ENCODE results near the gene BRSK2. TPM values are rescaled to one million over a fixed set of nuclear protein-coding genes. Genes with fewer than 3 reads are reported as not detected.

The BRSK2 gene
- total RNA-seq, 1 experiment from 2014 or later: 32.2 TPM

DNA sequence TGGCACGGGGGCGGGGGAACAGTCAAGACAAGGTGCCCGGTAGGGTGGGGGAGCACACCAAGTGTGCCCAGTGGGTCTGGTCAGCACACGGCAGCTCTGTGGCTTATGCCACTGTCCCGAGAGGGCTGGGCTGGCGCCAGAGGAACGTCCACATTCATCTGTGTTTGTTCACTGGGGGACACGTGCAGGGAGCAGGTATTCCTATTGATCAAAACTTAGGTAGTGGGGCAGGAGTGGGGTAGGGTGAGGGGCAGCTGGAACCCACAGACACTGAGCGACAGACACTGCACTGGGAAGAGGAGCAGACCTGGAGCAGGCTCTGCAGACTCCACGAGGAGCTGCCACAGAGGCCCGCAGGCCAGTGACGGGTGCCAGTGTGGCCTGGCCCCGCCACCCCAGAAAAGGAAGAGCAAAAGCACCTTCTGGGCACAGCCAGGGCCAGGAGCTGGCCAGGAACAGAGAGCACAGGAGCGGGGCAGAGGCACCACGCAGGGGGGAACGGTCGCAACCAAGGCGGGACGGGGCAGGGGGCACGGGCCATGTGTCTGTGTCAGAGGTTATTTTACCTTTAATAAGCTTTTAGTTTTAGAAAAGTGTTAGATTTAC lies 98.9 kb downstream of the BRSK2 start:
- H3K27ac ChIP-seq (ENCODE audit: low read length): no peak overlapping the region
- POLR2A ChIA-PET: no interaction called here
- in situ Hi-C loops (cut with HindIII; ENCODE audit: low pct_unique_long_range_greater_than_20kb, low sequenced_read_pairs) (no loop called here), intact Hi-C loops (cut with micrococcal nuclease; ENCODE audit: unreplicated experiment) (no loop called here)
- no peaks in the 10 kb centered on the region for H3K27me3 ChIP-seq (ENCODE audit: control insufficient read depth, insufficient read depth, low read length)
- H3K36me3 ChIP-seq (ENCODE audit: control insufficient read depth, insufficient read depth, low read length): no peaks in the 10 kb centered on the region
- H3K4me3 ChIP-seq (ENCODE audit: low read depth in 2 of 2, low read length in 2 of 2): no peak overlapping the region
- H3K9me3 ChIP-seq (ENCODE audit: control insufficient read depth, insufficient read depth, low read depth, low read length): no peaks in the 10 kb centered on the region
- CTCF ChIA-PET: interaction anchor here (0.5 kb wide), 1 partner anchor 30 kb away, joined by 4 read pairs; no protein-coding TSS in a partner anchor
- TF ChIP-seq TCF7L2 (IDR thresholded peaks at IDR 0.05; ENCODE audit: low read depth, low read length): no peak
- H3K4me1 ChIP-seq (ENCODE audit: control insufficient read depth, insufficient read depth, low read length): peaks cover 27% of the 10 kb centered on the region
- ATAC-seq: no peak
- no TSS peak for BruUV-seq (replicated peaks)
- no peak for DNase-seq (ENCODE audit: low read depth, low spot score)

DNA sequence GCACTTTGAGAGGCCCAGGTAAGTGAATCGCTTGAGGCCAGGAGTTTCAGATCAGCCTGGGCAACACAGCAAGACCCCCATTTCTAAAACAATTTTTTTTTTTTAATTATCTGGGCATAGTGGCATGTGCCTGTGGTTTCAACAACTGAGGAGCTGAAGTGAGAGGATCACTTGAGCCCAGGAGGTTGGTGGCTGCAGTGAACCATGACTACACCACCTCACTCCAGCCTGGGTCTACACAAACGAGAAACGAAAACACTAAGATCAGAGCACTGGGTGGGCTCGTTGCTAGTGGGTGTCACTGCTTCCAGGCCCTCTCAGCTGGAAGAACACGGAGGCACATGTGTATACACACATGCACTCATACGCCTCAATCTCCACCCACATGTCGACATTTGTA lies 100.9 kb downstream of the BRSK2 start:
- intact Hi-C loops (cut with micrococcal nuclease; ENCODE audit: unreplicated experiment) (no loop called here), in situ Hi-C loops (cut with HindIII; ENCODE audit: low pct_unique_long_range_greater_than_20kb, low sequenced_read_pairs) (loop anchor here (10.0 kb wide), 1 partner anchor 126 kb away; no protein-coding TSS in a partner anchor)
- no peaks in the 10 kb centered on the region for H3K36me3 ChIP-seq (ENCODE audit: control insufficient read depth, insufficient read depth, low read length)
- no peak for DNase-seq (ENCODE audit: low read depth, low spot score)
- H3K27me3 ChIP-seq (ENCODE audit: control insufficient read depth, insufficient read depth, low read length): no peaks in the 10 kb centered on the region
- ChIA-PET POLR2A (no interaction called here), CTCF (no interaction called here)
- H3K4me1 ChIP-seq (ENCODE audit: control insufficient read depth, insufficient read depth, low read length): peaks cover 21% of the 10 kb centered on the region
- H3K4me3 ChIP-seq (ENCODE audit: low read depth in 2 of 2, low read length in 2 of 2): no peak overlapping the region
- TF ChIP-seq, protein P1, sequence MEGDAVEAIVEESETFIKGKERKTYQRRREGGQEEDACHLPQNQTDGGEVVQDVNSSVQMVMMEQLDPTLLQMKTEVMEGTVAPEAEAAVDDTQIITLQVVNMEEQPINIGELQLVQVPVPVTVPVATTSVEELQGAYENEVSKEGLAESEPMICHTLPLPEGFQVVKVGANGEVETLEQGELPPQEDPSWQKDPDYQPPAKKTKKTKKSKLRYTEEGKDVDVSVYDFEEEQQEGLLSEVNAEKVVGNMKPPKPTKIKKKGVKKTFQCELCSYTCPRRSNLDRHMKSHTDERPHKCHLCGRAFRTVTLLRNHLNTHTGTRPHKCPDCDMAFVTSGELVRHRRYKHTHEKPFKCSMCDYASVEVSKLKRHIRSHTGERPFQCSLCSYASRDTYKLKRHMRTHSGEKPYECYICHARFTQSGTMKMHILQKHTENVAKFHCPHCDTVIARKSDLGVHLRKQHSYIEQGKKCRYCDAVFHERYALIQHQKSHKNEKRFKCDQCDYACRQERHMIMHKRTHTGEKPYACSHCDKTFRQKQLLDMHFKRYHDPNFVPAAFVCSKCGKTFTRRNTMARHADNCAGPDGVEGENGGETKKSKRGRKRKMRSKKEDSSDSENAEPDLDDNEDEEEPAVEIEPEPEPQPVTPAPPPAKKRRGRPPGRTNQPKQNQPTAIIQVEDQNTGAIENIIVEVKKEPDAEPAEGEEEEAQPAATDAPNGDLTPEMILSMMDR (IDR thresholded peaks at IDR 0.05): no peak
- TF ChIP-seq TCF7L2 (IDR thresholded peaks at IDR 0.05; ENCODE audit: low read depth, low read length): no peak
- no peak for TF ChIP-seq POLR2AphosphoS5 (IDR thresholded peaks at IDR 0.05; ENCODE audit: low read depth, low read length)
- no peak for TF ChIP-seq SIN3A (IDR thresholded peaks at IDR 0.05; ENCODE audit: borderline replicate concordance, insufficient read depth, low read depth, low read length)
- TF ChIP-seq, protein P2, sequence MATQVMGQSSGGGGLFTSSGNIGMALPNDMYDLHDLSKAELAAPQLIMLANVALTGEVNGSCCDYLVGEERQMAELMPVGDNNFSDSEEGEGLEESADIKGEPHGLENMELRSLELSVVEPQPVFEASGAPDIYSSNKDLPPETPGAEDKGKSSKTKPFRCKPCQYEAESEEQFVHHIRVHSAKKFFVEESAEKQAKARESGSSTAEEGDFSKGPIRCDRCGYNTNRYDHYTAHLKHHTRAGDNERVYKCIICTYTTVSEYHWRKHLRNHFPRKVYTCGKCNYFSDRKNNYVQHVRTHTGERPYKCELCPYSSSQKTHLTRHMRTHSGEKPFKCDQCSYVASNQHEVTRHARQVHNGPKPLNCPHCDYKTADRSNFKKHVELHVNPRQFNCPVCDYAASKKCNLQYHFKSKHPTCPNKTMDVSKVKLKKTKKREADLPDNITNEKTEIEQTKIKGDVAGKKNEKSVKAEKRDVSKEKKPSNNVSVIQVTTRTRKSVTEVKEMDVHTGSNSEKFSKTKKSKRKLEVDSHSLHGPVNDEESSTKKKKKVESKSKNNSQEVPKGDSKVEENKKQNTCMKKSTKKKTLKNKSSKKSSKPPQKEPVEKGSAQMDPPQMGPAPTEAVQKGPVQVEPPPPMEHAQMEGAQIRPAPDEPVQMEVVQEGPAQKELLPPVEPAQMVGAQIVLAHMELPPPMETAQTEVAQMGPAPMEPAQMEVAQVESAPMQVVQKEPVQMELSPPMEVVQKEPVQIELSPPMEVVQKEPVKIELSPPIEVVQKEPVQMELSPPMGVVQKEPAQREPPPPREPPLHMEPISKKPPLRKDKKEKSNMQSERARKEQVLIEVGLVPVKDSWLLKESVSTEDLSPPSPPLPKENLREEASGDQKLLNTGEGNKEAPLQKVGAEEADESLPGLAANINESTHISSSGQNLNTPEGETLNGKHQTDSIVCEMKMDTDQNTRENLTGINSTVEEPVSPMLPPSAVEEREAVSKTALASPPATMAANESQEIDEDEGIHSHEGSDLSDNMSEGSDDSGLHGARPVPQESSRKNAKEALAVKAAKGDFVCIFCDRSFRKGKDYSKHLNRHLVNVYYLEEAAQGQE (IDR thresholded peaks at IDR 0.05; ENCODE audit: insufficient read depth in 1 of 2, low read depth in 2 of 2, low read length in 1 of 2): no peak
- H3K9me3 ChIP-seq (ENCODE audit: control insufficient read depth, insufficient read depth, low read depth, low read length): no peaks in the 10 kb centered on the region
- BruUV-seq (replicated peaks): no TSS peak
- no peak for ATAC-seq
- no peak overlapping the region for H3K27ac ChIP-seq (ENCODE audit: low read length)

DNA sequence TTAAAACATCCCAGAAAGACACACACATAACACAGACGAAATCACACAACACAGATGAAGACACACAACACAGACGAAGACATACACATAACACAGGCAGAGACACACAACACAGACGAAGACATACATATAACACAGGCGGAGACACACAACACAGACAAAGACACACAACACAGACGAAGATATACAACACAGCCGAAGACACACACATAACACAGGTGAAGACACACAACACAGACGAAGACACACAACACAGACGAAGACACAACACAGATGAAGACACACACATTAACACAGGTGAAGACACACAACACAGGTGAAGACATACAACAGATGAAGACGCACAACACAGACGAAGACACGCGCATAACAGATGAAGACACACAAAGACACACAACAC lies 101.6 kb downstream of the BRSK2 start:
- no peaks in the 10 kb centered on the region for H3K36me3 ChIP-seq (ENCODE audit: control insufficient read depth, insufficient read depth, low read length)
- TF ChIP-seq TCF7L2 (IDR thresholded peaks at IDR 0.05; ENCODE audit: low read depth, low read length): no peak
- TF ChIP-seq POLR2AphosphoS5 (IDR thresholded peaks at IDR 0.05; ENCODE audit: low read depth, low read length): no peak
- no peak for TF ChIP-seq SIN3A (IDR thresholded peaks at IDR 0.05; ENCODE audit: borderline replicate concordance, insufficient read depth, low read depth, low read length)
- TF ChIP-seq, protein P2 (IDR thresholded peaks at IDR 0.05; ENCODE audit: insufficient read depth in 1 of 2, low read depth in 2 of 2, low read length in 1 of 2): no peak
- TF ChIP-seq, protein P1 (IDR thresholded peaks at IDR 0.05): no peak
- H3K4me3 ChIP-seq (ENCODE audit: low read depth in 2 of 2, low read length in 2 of 2): no peak overlapping the region
- ChIA-PET CTCF (no interaction called here), POLR2A (no interaction called here)
- peaks cover 13% of the 10 kb centered on the region for H3K4me1 ChIP-seq (ENCODE audit: control insufficient read depth, insufficient read depth, low read length)
- no peak for DNase-seq (ENCODE audit: low read depth, low spot score)
- in situ Hi-C loops (cut with HindIII; ENCODE audit: low pct_unique_long_range_greater_than_20kb, low sequenced_read_pairs) (loop anchor here (10.0 kb wide), 1 partner anchor 127 kb away; no protein-coding TSS in a partner anchor), intact Hi-C loops (cut with micrococcal nuclease; ENCODE audit: unreplicated experiment) (no loop called here)
- no peaks in the 10 kb centered on the region for H3K9me3 ChIP-seq (ENCODE audit: control insufficient read depth, insufficient read depth, low read depth, low read length)
- ATAC-seq: no peak
- no TSS peak for BruUV-seq (replicated peaks)
- H3K27ac ChIP-seq (ENCODE audit: low read length): no peak overlapping the region
- H3K27me3 ChIP-seq (ENCODE audit: control insufficient read depth, insufficient read depth, low read length): no peaks in the 10 kb centered on the region
